Heart left ventricle (tissue), 16 donors: ENCODE results near the gene PHLDB3. TPM values are rescaled to one million over a fixed set of nuclear protein-coding genes. Genes with fewer than 3 reads are reported as not detected.
A peak's percentile ranks its signal among the peaks of the same experiment; 100 is the strongest.

Source experiments
- ATAC-seq, 4 donors: fragments of 200-7000 bp; cut with Tn5 transposase; one replicate each; pipeline ENCODE4 v1.9.1; 2020 to 2022; ENCODE audit warnings: moderate library complexity in 4 of 4, mild to moderate bottlenecking in 3 of 4, moderate number of reproducible peaks in 1 of 4
- DNase-seq, 5 donors: peaks; one replicate each; pipeline ENCODE4 v3.0.0-alpha.2; 2020
- H3K27ac ChIP-seq, 12 donors: fragments of 200-600 bp; sonication (generic) in 4 of 12; one replicate each; pipeline versions ENCODE4 v1.5.0 to v1.8.0; 2016 to 2022; ENCODE audit warnings: mild to moderate bottlenecking in 2 of 12
- H3K27me3 ChIP-seq, 9 donors: fragments of 200-600 bp; sonication (generic) in 2 of 9; one replicate each; pipeline versions ENCODE4 v1.5.1 to v1.8.0; 2016 to 2022; ENCODE audit warnings: mild to moderate bottlenecking in 3 of 9
- H3K36me3 ChIP-seq, 9 donors: fragments of 200-600 bp; sonication (generic) in 2 of 9; one replicate each; pipeline versions ENCODE4 v1.5.0 to v1.8.0; 2018 to 2022; ENCODE audit warnings: mild to moderate bottlenecking in 2 of 9
- H3K4me1 ChIP-seq, 12 donors: fragments of 200-600 bp; sonication (generic) in 4 of 12; one replicate each; pipeline versions ENCODE4 v1.5.0 to v1.8.0; 2016 to 2022; ENCODE audit warnings: mild to moderate bottlenecking in 3 of 12
- H3K4me3 ChIP-seq, 12 donors: fragments of 200-600 bp; sonication (generic) in 4 of 12; one replicate each; pipeline versions ENCODE4 v1.5.0 to v1.8.0; 2017 to 2022; ENCODE audit warnings: mild to moderate bottlenecking in 9 of 12, moderate library complexity in 4 of 12
- H3K9me3 ChIP-seq, 12 donors: fragments of 200-600 bp; sonication (generic) in 4 of 12; one replicate each; pipeline versions ENCODE4 v1.5.0 to v1.8.0; 2016 to 2022; ENCODE audit warnings: mild to moderate bottlenecking in 1 of 12
- CTCF ChIP-seq, 12 donors: fragments of 200-600 bp; sonication (generic) in 4 of 12; IDR thresholded peaks; one replicate each; pipeline versions ENCODE4 v1.5.0 to v1.8.0; 2018 to 2022; ENCODE audit warnings: antibody characterized with exemption in 12 of 12, mild to moderate bottlenecking in 5 of 12
- POLR2A ChIP-seq, 2 donors: fragments of 450-650 bp; IDR thresholded peaks; one replicate each; pipeline ENCODE4 v1.6.1; 2017; ENCODE audit warnings: antibody characterized with exemption in 2 of 2, mild to moderate bottlenecking in 2 of 2, moderate library complexity in 2 of 2
- WGBS, 4 donors: extraction: QIAGEN DNeasy Blood & Tissue Kit in 2 of 4; methylation state at CpG; one replicate each; pipeline versions ENCODE4 v1.1.5 to v1.1.7; 2013 to 2018; 5-methylcytosine and 5-hydroxymethylcytosine counted together
- intact Hi-C, 10 donors: fragments of 100-400 bp; cut with DNase I; formaldehyde crosslinking; loops; one replicate each; pipeline versions ENCODE4 v1.11.1 to v1.14.2; 2022
- polyA plus RNA-seq, 2 donors: library from polyadenylated mRNA; stranded (reverse); fragments of 200-250 nt; gene quantifications; one replicate each; pipeline ENCODE4 v1.2.3, GENCODE V29; 2013
- total RNA-seq, 9 donors: library from RNA; depleted of rRNA in 2 of 9; stranded (reverse); fragments of >200 nt in 2 of 9; fragmentation: NEBNext Ultra II Directional in 3 of 9; extraction: Animal tissue kit (Norgen Biotek cat#: 25700) in 3 of 9; gene quantifications; one replicate each; pipeline versions ENCODE4 v1.1.0 to v1.2.4, GENCODE V29; 2016 to 2023
- donor health status: ischemic (EF 13 %, LVEDD 7.1; RV severe dilation, severe dysfunction).
- donor health status: healthy with polysubstance abuse.
- donor health status: DM: no; HTN: yes; CAD: no.
- donor health status: DM: no; HTN: no; CAD: no.
- donor health status: ischemic (EF 25% LVEDD 6.9; RV normal size, moderate dysfunction).
- donor health status: ischemic (EF 25% LVEDD 5.7; RV mildly dilated, moderate dysfunction).
- donor health status: healthy.
- donor health status: DM: yes; HTN: yes; CAD: no.
- donor health status: ischemic (EF 35%, LVEDD 5.7; RV mildly dilated, moderate dysfunction).
- donor health status: nonischemic (EF 11% LVEDD 7.7; RV severe dilation, severe dysfunction).
- donor health status: DM: yes; HTN: yes; CAD: no.
- donor health status: PGD.
- donor health status: ischemic (EF 29% LVEDD 5.4; RV normal size, mild dysfunction).
- donor health status: nonischemic (EF 23%, LVEDD 6.1; RV moderate dilation, normal function).

Gene PHLDB3
- total and polyA plus RNA-seq, 11 donors: 2.4 to 11.6 (median 5.7) TPM

DNA sequence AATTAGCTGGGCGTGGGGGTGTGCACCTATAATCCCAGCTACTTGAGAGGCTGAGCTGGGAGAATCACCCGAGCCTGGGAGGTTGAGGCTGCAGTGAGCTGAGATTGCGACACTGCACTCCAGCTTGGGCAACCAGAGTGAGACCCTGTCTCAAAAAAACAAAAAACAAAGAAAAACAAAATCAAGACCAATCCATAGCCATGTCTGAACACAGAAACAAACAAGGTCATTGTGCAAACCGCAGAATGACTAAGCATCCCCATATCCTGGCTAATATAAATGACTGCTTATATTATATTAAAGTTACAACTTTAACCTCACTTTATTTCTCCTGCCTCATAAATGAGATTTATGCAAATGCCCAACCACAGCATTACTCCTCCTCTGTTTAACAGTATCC lies 36.8 kb downstream of the PHLDB3 start:
- no peak for DNase-seq
- Histone ChIP-seq H3K4me1 (peaks cover 0 to 21% (median 9%) of the 10 kb centered on the region in 12 donors), H3K36me3 (no peaks in the 10 kb centered on the region), H3K27ac (no peak overlapping the region), H3K27me3 (peaks cover 0 to 6% (median 0%) of the 10 kb centered on the region in 9 donors), H3K4me3 (no peak overlapping the region), H3K9me3 (no peaks in the 10 kb centered on the region)
- intact Hi-C loops: no loop called here
- TF ChIP-seq POLR2A (IDR thresholded peaks at IDR 0.05): no peak
- no peak for TF ChIP-seq CTCF (IDR thresholded peaks at IDR 0.05)
- no peak for ATAC-seq
- 84 to 89% (median 86%) methylated on average over 4 of the region's 4 CpGs for WGBS, 4 donors

GRCh38 chr19:43467276-43467675 lies 37.3 kb downstream of the PHLDB3 start:
- 88 to 90% (median 89%) methylated on average over 6 of the region's 6 CpGs for WGBS, 4 donors
- Histone ChIP-seq H3K4me3 (no peak overlapping the region), H3K27me3 (peaks cover 0 to 6% (median 0%) of the 10 kb centered on the region in 9 donors), H3K4me1 (peaks cover 0 to 21% (median 9%) of the 10 kb centered on the region in 12 donors), H3K27ac (no peak overlapping the region), H3K9me3 (no peaks in the 10 kb centered on the region), H3K36me3 (no peaks in the 10 kb centered on the region)
- no peak for TF ChIP-seq CTCF (IDR thresholded peaks at IDR 0.05)
- no peak for TF ChIP-seq POLR2A (IDR thresholded peaks at IDR 0.05)
- DNase-seq (no peak), ATAC-seq (no peak)
- intact Hi-C loops: no loop called here

- TF ChIP-seq CTCF (IDR thresholded peaks at IDR 0.05) (no peak), POLR2A (IDR thresholded peaks at IDR 0.05) (no peak)
- no peaks in the 10 kb centered on the region for H3K9me3 ChIP-seq
- WGBS, 4 donors: 95 to 100% (median 97%) methylated on average over 1 of the region's 1 CpG
- no peak for DNase-seq
- H3K4me1 ChIP-seq: peaks cover 0 to 21% (median 9%) of the 10 kb centered on the region in 12 donors
- peaks cover 0 to 6% (median 0%) of the 10 kb centered on the region in 9 donors for H3K27me3 ChIP-seq
- H3K4me3 ChIP-seq: no peak overlapping the region
- intact Hi-C loops: no loop called here
- H3K27ac ChIP-seq: no peak overlapping the region
- no peak for ATAC-seq
- H3K36me3 ChIP-seq: no peaks in the 10 kb centered on the region
Observed at GRCh38 chr19:43466793-43467192, 37.8 kb downstream of the PHLDB3 start.

DNA sequence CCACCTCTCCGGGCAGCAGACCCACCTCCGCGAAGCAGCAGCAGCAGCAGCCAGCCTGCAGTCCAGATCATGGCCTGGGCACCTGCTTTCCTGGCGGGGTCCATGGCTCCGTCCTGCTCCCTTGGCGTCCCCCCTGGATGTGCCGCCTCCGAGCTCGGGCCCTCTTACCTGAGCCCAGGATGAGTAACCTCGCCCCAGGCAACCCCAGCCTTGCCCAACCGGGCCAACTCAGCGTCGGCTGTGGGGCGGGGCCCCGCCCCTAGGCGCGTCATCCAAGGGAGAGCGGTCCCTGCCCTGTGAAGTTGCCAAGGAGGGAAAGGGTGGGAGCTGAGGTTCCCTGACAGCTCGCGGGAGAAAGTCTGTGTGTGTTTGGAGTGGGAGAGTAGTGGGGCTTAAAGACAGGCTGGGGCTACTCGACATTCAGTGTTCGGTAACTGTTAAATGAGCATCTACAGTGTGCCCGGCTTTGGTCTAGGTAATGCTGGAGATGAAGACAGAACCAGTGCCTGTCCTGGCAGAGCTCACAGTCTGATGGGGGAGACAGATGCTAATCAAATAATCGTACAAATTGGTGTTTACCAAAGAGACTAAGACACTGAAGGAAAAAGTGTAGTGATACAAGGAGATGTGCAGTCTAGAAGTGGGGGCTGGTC lies 39.0 kb downstream of the PHLDB3 start, which contains the start of gene LYPD3:
LYPD3 (minus strand) TSS at position 141 of the 653 bp plus-strand sequence; CDS start at position 104, 37 bp downstream.
- no peaks in the 10 kb centered on the region for H3K9me3 ChIP-seq
- H3K36me3 ChIP-seq: no peaks in the 10 kb centered on the region
- H3K4me1 ChIP-seq: peaks cover 0 to 21% (median 9%) of the 10 kb centered on the region in 12 donors
- 26 to 39% (median 30%) methylated on average over 23 to 24 of the region's 24 CpGs for WGBS, 4 donors
- peaks cover 0 to 6% (median 0%) of the 10 kb centered on the region in 9 donors for H3K27me3 ChIP-seq
- DNase-seq: no peak
- peak within 1 kb of the TSS in 10 of 12 donors; percentile 65 to 83 (median 69) for H3K4me3 ChIP-seq
- intact Hi-C loops: no loop called here
- no peak for ATAC-seq
- peak within 1 kb of the TSS in 8 of 12 donors; percentile 71 to 92 (median 81) for H3K27ac ChIP-seq
- TF ChIP-seq POLR2A (IDR thresholded peaks at IDR 0.05) (no peak), CTCF (IDR thresholded peaks at IDR 0.05) (no peak)
